ENCODE data around the gene STXBP5.

DNA sequence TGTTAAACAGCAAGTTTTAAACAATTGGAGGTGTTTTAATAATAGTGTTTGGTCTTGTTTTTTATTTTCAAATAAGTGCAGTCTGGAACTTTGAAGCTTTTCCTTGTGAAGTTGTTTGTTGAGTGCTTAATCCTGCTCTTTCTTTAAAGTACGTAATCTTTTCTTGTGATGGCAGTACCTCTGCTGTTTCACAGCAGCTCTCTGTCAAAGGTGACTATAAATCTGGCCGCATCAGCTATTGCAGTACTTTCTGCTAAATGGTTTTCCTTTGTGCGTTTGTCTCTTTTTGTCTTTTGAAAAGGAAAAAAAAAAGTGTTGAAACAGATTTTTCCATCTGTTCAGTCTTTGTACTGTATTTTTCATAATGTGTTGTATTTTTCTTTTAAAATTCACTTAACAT lies 12.7 kb downstream of the STXBP5 start:
- no peak for TF ChIP-seq CTCF (IDR thresholded peaks at IDR 0.05; ENCODE audit: poor library complexity)
- no peak for TF ChIP-seq EZH2phosphoT487 (IDR thresholded peaks at IDR 0.05; ENCODE audit: low read depth, severe bottlenecking, unreplicated experiment)
- no peak for TF ChIP-seq EZH2 (IDR thresholded peaks at IDR 0.05; ENCODE audit: borderline replicate concordance)

Measured in hepatocyte (in vitro differentiated cells).